K562 (cell line): ENCODE measurements around the gene SERPINA5. TPM values are rescaled to one million over a fixed set of nuclear protein-coding genes. Genes with fewer than 3 reads are reported as not detected.

Source experiments
- ATAC-seq: fragments of 200-7000 bp; cut with Tn5 transposase; 3 replicates; pipeline ENCODE4 v1.9.1; 2020; ENCODE audit warnings: moderate library complexity
- BruUV-seq: library from RNA; stranded (reverse); fragments of 400-500 nt; replicated peaks from 2 replicates; lab custom pipeline; 2021; lab: Mats Ljungman, UMichigan
- CTCF ChIA-PET: fragments of 300-600 bp; formaldehyde crosslinking; extraction: SDS; loops from one replicate; lab custom pipeline; 2021; ENCODE audit warnings: low intra/inter-chr PET ratio; lab: Yijun Ruan, JAX
- POLR2A ChIA-PET: fragments of 300-600, 350-650 bp; sonication (Branson Sonifier 250); formaldehyde crosslinking; extraction: SDS; loops from one replicate; lab custom pipeline; 2021; ENCODE audit warnings: antibody characterized with exemption, inconsistent platforms; lab: Yijun Ruan, JAX
- DNase-seq, 4 experiments: peaks; one replicate each; pipeline versions ENCODE4 v3.0.0 to v3.0.0-alpha.2; 2011 to 2018; ENCODE audit warnings: low spot score in 3 of 4, mixed read lengths in 3 of 4; ENCODE audit errors: extremely low read depth in 1 of 4
- FAIRE-seq: peaks from 2 replicates; lab custom pipeline; 2011; peaks lifted over from hg19 to GRCh38; lab: Jason Lieb, UNC
- H2AFZ ChIP-seq: 2 replicates; pipeline ENCODE4 v1.6.0; 2011; ENCODE audit warnings: low read depth, low read length, control low read depth, inconsistent platforms
- H3K27ac ChIP-seq: fragments of 200-600 bp; 3 replicates; pipeline ENCODE4 v1.8.0; 2011; ENCODE audit warnings: low read depth, mild to moderate bottlenecking, control low read depth, inconsistent platforms, low read length, moderate library complexity, mixed read lengths; ENCODE audit errors: extremely low read depth
- H3K27me3 ChIP-seq, 2 experiments: fragments of 300-600 bp in 1 of 2; 2 replicates in 1 of 2; 3 replicates in 1 of 2; pipeline versions ENCODE4 v1.6.0 to v1.8.0; 2011; ENCODE audit warnings: inconsistent platforms in 2 of 2, low read length in 2 of 2, mild to moderate bottlenecking in 1 of 2, mixed read lengths in 1 of 2, moderate library complexity in 1 of 2; ENCODE audit not compliant: control insufficient read depth in 2 of 2, insufficient read depth in 2 of 2
- H3K36me3 ChIP-seq: fragments of 300-600 bp; 3 replicates; pipeline ENCODE4 v1.8.0; 2011; ENCODE audit warnings: mild to moderate bottlenecking, low read length, inconsistent platforms; ENCODE audit not compliant: control insufficient read depth, insufficient read depth
- H3K4me1 ChIP-seq, 2 experiments: fragments of 200-600 bp in 1 of 2; replicated peaks in 1 of 2; 2 replicates in 1 of 2; 3 replicates in 1 of 2; pipeline versions ENCODE4 v1.5.1 to v1.8.0; 2011; ENCODE audit warnings: inconsistent platforms in 2 of 2, low read length in 2 of 2, mild to moderate bottlenecking in 1 of 2, mixed read lengths in 1 of 2, moderate library complexity in 1 of 2; ENCODE audit not compliant: control insufficient read depth in 2 of 2, insufficient read depth in 2 of 2
- H3K4me2 ChIP-seq: 2 replicates; pipeline ENCODE4 v1.6.1; 2011; ENCODE audit warnings: low read length, control low read depth, inconsistent platforms, mixed read lengths; ENCODE audit not compliant: insufficient read depth
- H3K4me3 ChIP-seq: fragments of 200-600 bp; sonication (generic), shearing (Covaris generic); 2 replicates; pipeline ENCODE4 v1.5.1; 2016; ENCODE audit warnings: control low read depth, inconsistent platforms
- H3K79me2 ChIP-seq: fragments of 200-600 bp; 3 replicates; pipeline ENCODE4 v1.8.0; 2011; ENCODE audit warnings: low read length, inconsistent platforms; ENCODE audit not compliant: control insufficient read depth, insufficient read depth
- H3K9ac ChIP-seq, 2 experiments: 2 replicates each; pipeline versions ENCODE4 v1.6.0 to v1.6.1; 2011; ENCODE audit warnings: low read depth in 2 of 2, low read length in 2 of 2, control low read depth in 1 of 2, inconsistent platforms in 1 of 2, mild to moderate bottlenecking in 1 of 2, mixed read lengths in 1 of 2; ENCODE audit not compliant: insufficient read depth in 1 of 2
- H3K9me1 ChIP-seq: one replicate; pipeline ENCODE4 v1.6.0; 2011; ENCODE audit warnings: inconsistent platforms, mild to moderate bottlenecking, low read length, moderate library complexity; ENCODE audit not compliant: control insufficient read depth, insufficient read depth
- H3K9me3 ChIP-seq: replicated peaks from 2 replicates; pipeline ENCODE4 v1.5.1; 2011; ENCODE audit warnings: low read depth, low read length, inconsistent platforms; ENCODE audit not compliant: control insufficient read depth, insufficient read depth
- H4K20me1 ChIP-seq: replicated peaks from 2 replicates; pipeline ENCODE4 v1.6.1; 2011; ENCODE audit warnings: low read length, inconsistent platforms, mixed read lengths; ENCODE audit not compliant: control insufficient read depth, insufficient read depth
- ARID2 ChIP-seq: fragments of 450-650 bp; IDR thresholded peaks from 2 replicates; pipeline ENCODE4 v1.6.1; 2017; ENCODE audit warnings: antibody characterized with exemption, mild to moderate bottlenecking
- BRCA1 ChIP-seq, 2 experiments: fragments of 450-650 bp in 1 of 2; sonication (generic) in 1 of 2; formaldehyde crosslinking in 1 of 2; IDR thresholded peaks; 2 replicates each; pipeline versions ENCODE4 v1.5.0 to v1.6.1; 2017 to 2020; ENCODE audit warnings: mild to moderate bottlenecking in 1 of 2, missing genetic modification reagents in 1 of 2
- FOXM1 ChIP-seq, 2 experiments: fragments of 450-650 bp in 1 of 2; sonication (generic) in 1 of 2; formaldehyde crosslinking in 1 of 2; IDR thresholded peaks; 2 replicates each; pipeline versions ENCODE4 v1.6.1 to v1.9.0; 2017 to 2022; ENCODE audit warnings: low read depth in 2 of 2, mild to moderate bottlenecking in 2 of 2, missing genetic modification reagents in 1 of 2, moderate library complexity in 1 of 2
- GTF2E2 ChIP-seq: fragments of 200-800 bp; sonication (Bioruptor generic); IDR thresholded peaks from 2 replicates; pipeline ENCODE4 v1.6.1; 2016; ENCODE audit warnings: missing genetic modification characterization, missing compliant biosample characterization
- KAT8 ChIP-seq: fragments of 450-650 bp; IDR thresholded peaks from 2 replicates; pipeline ENCODE4 v1.6.1; 2016; ENCODE audit warnings: low read depth, mild to moderate bottlenecking
- MLX ChIP-seq, 2 experiments: fragments of 450-650 bp in 1 of 2; sonication (generic) in 1 of 2; formaldehyde crosslinking; conservative IDR thresholded peaks; 2 replicates each; pipeline versions ENCODE4 v1.4.0 to v1.8.1; 2020 to 2022; ENCODE audit warnings: mild to moderate bottlenecking in 1 of 2, missing genetic modification reagents in 1 of 2
- NFIC ChIP-seq: fragments of 450-650 bp; IDR thresholded peaks from 2 replicates; pipeline ENCODE4 v1.6.1; 2017; ENCODE audit warnings: mild to moderate bottlenecking, inconsistent platforms
- PCBP2 ChIP-seq: fragments of 200-400 bp; formaldehyde crosslinking; IDR thresholded peaks from 2 replicates; pipeline ENCODE4 v1.6.1; 2018; ENCODE audit warnings: low read length, low read depth, mild to moderate bottlenecking, moderate library complexity; ENCODE audit not compliant: poor library complexity, severe bottlenecking
- POLR3G ChIP-seq: IDR thresholded peaks from 2 replicates; pipeline ENCODE4 v1.6.1; 2011; ENCODE audit not compliant: insufficient read length, insufficient replicate concordance; ENCODE audit errors: extremely low read depth
- PRMT5 ChIP-seq: sonication (generic); formaldehyde crosslinking; IDR thresholded peaks from 2 replicates; pipeline ENCODE4 v1.5.0; 2020; ENCODE audit warnings: missing genetic modification reagents
- SP1 ChIP-seq: sonication (generic); formaldehyde crosslinking; IDR thresholded peaks from 2 replicates; pipeline ENCODE4 v1.8.1; 2022; ENCODE audit warnings: mild to moderate bottlenecking, missing genetic modification reagents
- TCF7 ChIP-seq: sonication (generic); IDR thresholded peaks from 2 replicates; pipeline ENCODE4 v1.6.1; 2016; ENCODE audit warnings: antibody characterized with exemption, borderline replicate concordance
- ZNF778 ChIP-seq: fragments of 450-650 bp; formaldehyde crosslinking; IDR thresholded peaks from 2 replicates; pipeline ENCODE4 v1.4.0; 2020; ENCODE audit warnings: mild to moderate bottlenecking, moderate library complexity
- WGBS: fragments of 100-300 bp; shearing (Covaris generic); methylation state at CpG from one replicate; pipeline ENCODE4 v1.1.6; 2016; ENCODE audit warnings: low coverage, mixed read lengths; ENCODE audit not compliant: insufficient coverage; ENCODE audit errors: missing lambda C conversion rate; 5-methylcytosine and 5-hydroxymethylcytosine counted together
- in situ Hi-C: fragments of 300-500 bp; cut with MboI; formaldehyde crosslinking; loops from 4 replicates; pipeline ENCODE4 v1.15.0; 2018; ENCODE audit warnings: inconsistent platforms, mixed read lengths
- intact Hi-C: fragments of 100-400 bp; cut with micrococcal nuclease; formaldehyde crosslinking; loops from 2 replicates; pipeline ENCODE4 v1.14.2; 2022
- polyA plus RNA-seq, 8 experiments: library from polyadenylated mRNA; depleted of rRNA in 4 of 8; stranded (reverse) in 5 of 8; unstranded in 3 of 8; fragments of >200 nt; fragmentation: Nextera tagmentation in 2 of 8; fragmentation: Illumina TruSeq in 1 of 8; extraction: Ambion mirVana in 2 of 8; extraction: Trizol in 1 of 8; gene quantifications; 2 replicates each; pipeline versions ENCODE4 v1.2.1 to v1.2.3, GENCODE V29; 2011 to 2014; ENCODE audit warnings: inconsistent platforms in 1 of 8, missing spikeins in 1 of 8
- total RNA-seq, 7 experiments: library from RNA; depleted of rRNA in 6 of 7; stranded (reverse); fragments of >200 nt in 6 of 7; fragmentation: Illumina TruSeq in 2 of 7; extraction: Trizol in 2 of 7; gene quantifications; 2 replicates each; pipeline versions ENCODE4 v1.2.1 to v1.2.3, GENCODE V29; 2011 to 2021; ENCODE audit warnings: low replicate concordance in 1 of 7
- TF ChIP-seq, protein P1 (sequence below): sonication (generic); formaldehyde crosslinking; IDR thresholded peaks from 2 replicates; pipeline ENCODE4 v1.8.0; 2023; ENCODE audit warnings: mild to moderate bottlenecking, missing genetic modification reagents
- TF ChIP-seq, protein P2 (sequence below): fragments of 450-650 bp; IDR thresholded peaks from 2 replicates; pipeline ENCODE4 v1.6.1; 2018; ENCODE audit warnings: mild to moderate bottlenecking, low read depth; ENCODE audit not compliant: partially characterized antibody

The SERPINA5 gene
- total and polyA plus RNA-seq, 9 of the 15 experiments (the other 6 are each of a cell fraction or from before 2014, with no cell fraction given): 0.38 TPM; not detected in 8

GRCh38 chr14:94613720-94614644 lies 32.8 kb downstream of the SERPINA5 start:
- POLR2A ChIA-PET: no interaction called here
- Histone ChIP-seq H3K36me3 (no peaks in the 10 kb centered on the region), H3K9me3 (no peaks in the 10 kb centered on the region), H3K4me3 (no peak overlapping the region), H3K27ac (no peak overlapping the region), H3K4me2 (no peak overlapping the region), H3K9ac (no peak overlapping the region), H4K20me1 (no peaks in the 10 kb centered on the region), H3K4me1 (no peaks in the 10 kb centered on the region), H2AFZ (no peak overlapping the region), H3K27me3 (no peaks in the 10 kb centered on the region), H3K79me2 (no peaks in the 10 kb centered on the region), H3K9me1 (no peaks in the 10 kb centered on the region)
- DNase-seq: no peak
- CTCF ChIA-PET: no interaction called here
- intact Hi-C loops: no loop called here
- ATAC-seq: no peak
- WGBS: 1% methylated on average over 18 of the region's 20 CpGs
- in situ Hi-C loops: no loop called here
- no peak for FAIRE-seq
- no TSS peak for BruUV-seq
- TF ChIP-seq ZNF778 (CRISPR knock-in tag) (no peak), KAT8 (no peak), PRMT5 (no peak), TCF7 (no peak), GTF2E2 (tag) (no peak), BRCA1 (IDR thresholded peaks at IDR 0.05) (no peak), BRCA1 (CRISPR knock-in tag; IDR thresholded peaks at IDR 0.05) (no peak), SP1 (CRISPR knock-in tag) (no peak), NFIC (no peak), PCBP2 (no peak), MLX (CRISPR knock-in tag; conservative IDR thresholded peaks at IDR 0.05) (no peak), ARID2 (no peak), FOXM1 (IDR thresholded peaks at IDR 0.05; ENCODE audit: low read depth) (no peak), FOXM1 (CRISPR knock-in tag; IDR thresholded peaks at IDR 0.05; ENCODE audit: low read depth) (no peak), POLR3G (no peak)
- TF ChIP-seq, protein P1, sequence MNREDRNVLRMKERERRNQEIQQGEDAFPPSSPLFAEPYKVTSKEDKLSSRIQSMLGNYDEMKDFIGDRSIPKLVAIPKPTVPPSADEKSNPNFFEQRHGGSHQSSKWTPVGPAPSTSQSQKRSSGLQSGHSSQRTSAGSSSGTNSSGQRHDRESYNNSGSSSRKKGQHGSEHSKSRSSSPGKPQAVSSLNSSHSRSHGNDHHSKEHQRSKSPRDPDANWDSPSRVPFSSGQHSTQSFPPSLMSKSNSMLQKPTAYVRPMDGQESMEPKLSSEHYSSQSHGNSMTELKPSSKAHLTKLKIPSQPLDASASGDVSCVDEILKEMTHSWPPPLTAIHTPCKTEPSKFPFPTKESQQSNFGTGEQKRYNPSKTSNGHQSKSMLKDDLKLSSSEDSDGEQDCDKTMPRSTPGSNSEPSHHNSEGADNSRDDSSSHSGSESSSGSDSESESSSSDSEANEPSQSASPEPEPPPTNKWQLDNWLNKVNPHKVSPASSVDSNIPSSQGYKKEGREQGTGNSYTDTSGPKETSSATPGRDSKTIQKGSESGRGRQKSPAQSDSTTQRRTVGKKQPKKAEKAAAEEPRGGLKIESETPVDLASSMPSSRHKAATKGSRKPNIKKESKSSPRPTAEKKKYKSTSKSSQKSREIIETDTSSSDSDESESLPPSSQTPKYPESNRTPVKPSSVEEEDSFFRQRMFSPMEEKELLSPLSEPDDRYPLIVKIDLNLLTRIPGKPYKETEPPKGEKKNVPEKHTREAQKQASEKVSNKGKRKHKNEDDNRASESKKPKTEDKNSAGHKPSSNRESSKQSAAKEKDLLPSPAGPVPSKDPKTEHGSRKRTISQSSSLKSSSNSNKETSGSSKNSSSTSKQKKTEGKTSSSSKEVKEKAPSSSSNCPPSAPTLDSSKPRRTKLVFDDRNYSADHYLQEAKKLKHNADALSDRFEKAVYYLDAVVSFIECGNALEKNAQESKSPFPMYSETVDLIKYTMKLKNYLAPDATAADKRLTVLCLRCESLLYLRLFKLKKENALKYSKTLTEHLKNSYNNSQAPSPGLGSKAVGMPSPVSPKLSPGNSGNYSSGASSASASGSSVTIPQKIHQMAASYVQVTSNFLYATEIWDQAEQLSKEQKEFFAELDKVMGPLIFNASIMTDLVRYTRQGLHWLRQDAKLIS (CRISPR knock-in tag): no peak
- TF ChIP-seq, protein P2, sequence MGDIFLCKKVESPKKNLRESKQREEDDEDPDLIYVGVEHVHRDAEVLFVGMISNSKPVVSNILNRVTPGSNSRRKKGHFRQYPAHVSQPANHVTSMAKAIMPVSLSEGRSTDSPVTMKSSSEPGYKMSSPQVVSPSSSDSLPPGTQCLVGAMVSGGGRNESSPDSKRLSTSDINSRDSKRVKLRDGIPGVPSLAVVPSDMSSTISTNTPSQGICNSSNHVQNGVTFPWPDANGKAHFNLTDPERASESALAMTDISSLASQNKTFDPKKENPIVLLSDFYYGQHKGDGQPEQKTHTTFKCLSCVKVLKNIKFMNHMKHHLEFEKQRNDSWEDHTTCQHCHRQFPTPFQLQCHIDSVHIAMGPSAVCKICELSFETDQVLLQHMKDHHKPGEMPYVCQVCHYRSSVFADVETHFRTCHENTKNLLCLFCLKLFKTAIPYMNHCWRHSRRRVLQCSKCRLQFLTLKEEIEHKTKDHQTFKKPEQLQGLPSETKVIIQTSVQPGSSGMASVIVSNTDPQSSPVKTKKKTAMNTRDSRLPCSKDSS: no peak
